Measurements from ENCODE around the gene CD320.
"Not testable (repeated sequence)": the region's sequence is repeated elsewhere in the genome, so short reads cannot be mapped to it uniquely, and the experiment has no call there.

CD320 gene

GRCh38 chr19:8307965-8308866, at the start of gene CD320:
Gene CD320 (minus strand): TSS chr19:8308358. CDS start chr19:8308290, 68 bp downstream.
- FAIRE-seq (no peak), DNase-seq (ENCODE audit: insufficient read length, low spot score) (peak; percentile 87)
- peak; percentile 80 for TF ChIP-seq POLR2A (IDR thresholded peaks at IDR 0.05; ENCODE audit: low read depth, low read length)

GRCh38 chr19:8357007-8357521, 48.9 kb upstream of the CD320 start:
- DNase-seq (ENCODE audit: insufficient read length, low spot score) (no peak), FAIRE-seq (no peak)
- no peak for TF ChIP-seq POLR2A (IDR thresholded peaks at IDR 0.05; ENCODE audit: low read depth, low read length)

GRCh38 chr19:8355631-8356402, 47.7 kb upstream of the CD320 start:
- no peak for TF ChIP-seq POLR2A (IDR thresholded peaks at IDR 0.05; ENCODE audit: low read depth, low read length)
- peak; percentile 96 for FAIRE-seq
- DNase-seq (ENCODE audit: insufficient read length, low spot score): peak; percentile 78

- FAIRE-seq; DNase-seq (ENCODE audit: insufficient read length, low spot score): not testable (repeated sequence)
These were observed 44.7 kb upstream of the CD320 start for GRCh38 chr19:8352845-8353244.

- FAIRE-seq: no peak
These were observed 44.1 kb upstream of the CD320 start for GRCh38 chr19:8352134-8352827.

GRCh38 chr19:8349629-8350372, 41.6 kb upstream of the CD320 start:
- FAIRE-seq; DNase-seq (ENCODE audit: insufficient read length, low spot score): not testable (repeated sequence)

More at GRCh38 chr19:8352134-8352827, 44.1 kb upstream of the CD320 start:
- no peak for TF ChIP-seq POLR2A (IDR thresholded peaks at IDR 0.05; ENCODE audit: low read depth, low read length)
- no peak for DNase-seq (ENCODE audit: insufficient read length, low spot score)

GRCh38 chr19:8343483-8343844, 35.3 kb upstream of the CD320 start:
- DNase-seq (ENCODE audit: insufficient read length, low spot score): no peak
- TF ChIP-seq POLR2A (IDR thresholded peaks at IDR 0.05; ENCODE audit: low read depth, low read length): no peak
- no peak for FAIRE-seq

- DNase-seq (ENCODE audit: insufficient read length, low spot score) (peak; percentile 98), FAIRE-seq (no peak)
- no peak for TF ChIP-seq POLR2A (IDR thresholded peaks at IDR 0.05; ENCODE audit: low read depth, low read length)
These were observed 34.7 kb upstream of the CD320 start, which contains the start of gene KANK3 for GRCh38 chr19:8342684-8343482. Gene KANK3 (minus strand): TSS chr19:8343262. CDS start chr19:8337828, 5,434 bp downstream.

GRCh38 chr19:8342316-8342683, 34.1 kb upstream of the CD320 start:
- no peak for DNase-seq (ENCODE audit: insufficient read length, low spot score)
- no peak for FAIRE-seq
- TF ChIP-seq POLR2A (IDR thresholded peaks at IDR 0.05; ENCODE audit: low read depth, low read length): no peak

GRCh38 chr19:8341504-8341903, 33.3 kb upstream of the CD320 start:
- FAIRE-seq; DNase-seq (ENCODE audit: insufficient read length, low spot score): not testable (repeated sequence)

GRCh38 chr19:8340341-8341096, 32.4 kb upstream of the CD320 start:
- no peak for TF ChIP-seq POLR2A (IDR thresholded peaks at IDR 0.05; ENCODE audit: low read depth, low read length)
- FAIRE-seq (no peak), DNase-seq (ENCODE audit: insufficient read length, low spot score) (no peak)

- FAIRE-seq (no peak), DNase-seq (ENCODE audit: insufficient read length, low spot score) (no peak)
- TF ChIP-seq POLR2A (IDR thresholded peaks at IDR 0.05; ENCODE audit: low read depth, low read length): no peak
These were observed 30.7 kb upstream of the CD320 start for GRCh38 chr19:8338835-8339234.
